HG02938 (cell line): ENCODE results near the gene PSMD1.
"Not testable (repeated sequence)": the region's sequence is repeated elsewhere in the genome, so short reads cannot be mapped to it uniquely, and the experiment has no call there.

Experiments used
- ATAC-seq: cut with Tn5 transposase; IDR thresholded peaks from one replicate; pipeline ENCODE4 v1.9.1; 2021; ENCODE audit warnings: mild to moderate bottlenecking, moderate library complexity; ENCODE audit not compliant: unreplicated experiment

Gene PSMD1

GRCh38 chr2:231056453-231057416 lies at the start of gene PSMD1:
Gene PSMD1, plus strand, starts transcription at chr2:231056867. Its CDS starts 159 bp downstream, at chr2:231057026.
- peak; percentile 68 for ATAC-seq

- no peak for ATAC-seq
These were observed 49.2 kb upstream of the PSMD1 start for GRCh38 chr2:231007286-231008098.

DNA sequence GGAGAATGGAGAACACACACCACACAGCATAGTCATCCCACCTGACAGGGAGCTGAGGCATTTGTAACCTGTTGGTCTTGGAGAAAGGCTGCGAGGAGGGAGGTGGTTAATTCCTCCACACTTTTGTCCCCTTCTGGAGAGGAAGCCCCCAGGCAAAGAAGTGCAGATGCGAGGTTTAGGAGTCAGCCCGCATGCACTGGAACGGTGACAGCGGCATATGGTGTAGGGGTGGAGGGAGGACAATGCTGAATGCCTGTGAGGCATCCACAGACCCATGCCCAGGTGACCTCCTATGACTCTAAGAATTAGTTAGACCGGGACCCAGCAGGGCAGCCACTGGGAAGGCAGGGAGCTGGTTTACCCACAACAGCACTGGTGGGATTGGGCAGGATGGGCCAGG lies 48.5 kb upstream of the PSMD1 start:
- no peak for ATAC-seq

DNA sequence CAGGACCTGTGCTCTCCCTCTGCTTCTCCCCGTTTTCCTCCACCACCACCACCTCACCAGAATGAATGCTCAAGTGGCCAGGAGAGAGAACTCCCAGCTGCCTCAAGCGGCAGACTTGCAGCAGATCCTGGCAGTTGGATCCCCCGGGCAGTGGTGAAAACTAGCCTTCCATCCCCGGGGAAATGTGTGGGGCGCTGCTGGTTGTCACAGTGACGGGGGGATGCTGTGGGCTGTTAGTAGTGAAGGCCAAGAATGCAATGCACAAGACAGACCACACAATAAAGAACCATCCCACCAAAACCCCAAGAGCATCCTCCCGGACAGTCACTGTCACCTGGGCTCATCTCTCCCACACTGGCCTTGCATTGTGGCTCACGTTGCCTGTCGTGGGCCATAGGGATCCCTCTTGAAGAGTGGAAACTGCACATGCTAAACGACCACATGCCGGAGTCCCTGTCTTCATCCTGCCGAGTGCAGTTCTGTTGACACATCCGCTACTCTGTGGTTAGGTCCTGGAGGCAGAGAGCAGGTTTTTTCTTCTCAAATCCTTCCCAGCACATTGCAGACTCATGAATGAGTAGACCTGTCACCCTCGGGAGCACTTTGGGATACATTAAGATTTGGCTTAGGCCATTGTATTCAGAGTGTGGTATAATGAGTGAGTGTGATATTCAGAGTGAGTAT lies 47.3 kb upstream of the PSMD1 start:
- ATAC-seq, result no peak

GRCh38 chr2:231010201-231010730 lies 46.4 kb upstream of the PSMD1 start:
- no peak for ATAC-seq

GRCh38 chr2:231011526-231011925 lies 45.1 kb upstream of the PSMD1 start:
- ATAC-seq, result no peak

DNA sequence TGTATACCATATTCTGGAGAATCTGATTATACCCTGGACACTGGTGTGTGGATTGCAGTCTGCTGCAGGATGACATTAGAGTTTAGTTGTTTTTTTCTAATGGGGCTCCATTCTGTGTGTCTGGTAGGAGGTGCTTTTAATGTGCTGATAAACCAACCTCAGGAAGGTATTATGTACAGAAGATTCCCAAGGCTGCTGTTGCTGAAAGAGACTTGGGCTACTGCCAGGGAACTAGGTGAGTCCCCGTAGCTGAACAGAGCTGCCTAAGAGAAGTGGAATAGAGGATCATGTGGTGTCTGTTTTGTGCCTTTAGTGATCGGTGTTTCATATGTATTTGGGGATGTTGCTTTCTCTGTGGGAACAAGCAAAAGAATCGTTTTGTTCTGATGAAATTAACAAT lies 44.2 kb upstream of the PSMD1 start:
- ATAC-seq, result no peak

DNA sequence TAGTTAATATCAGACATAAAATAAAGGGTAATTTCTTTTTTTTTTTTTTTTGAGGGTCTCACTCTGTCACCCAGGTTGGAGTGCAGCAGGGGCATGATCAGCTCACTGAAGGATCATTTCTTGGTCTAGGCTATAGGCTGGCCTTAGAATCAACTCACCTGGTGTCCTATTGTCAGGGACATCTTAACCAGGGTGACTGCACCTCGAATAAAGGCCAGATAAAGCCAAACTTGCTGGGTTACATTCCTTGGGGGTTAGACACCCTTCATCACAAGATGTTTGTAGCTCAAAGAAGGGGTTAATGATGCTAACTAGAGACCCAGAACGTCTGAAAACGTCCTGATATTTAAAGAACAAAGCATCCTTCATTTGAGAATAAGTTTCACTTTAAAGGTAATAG lies 42.8 kb upstream of the PSMD1 start:
- no peak for ATAC-seq

DNA sequence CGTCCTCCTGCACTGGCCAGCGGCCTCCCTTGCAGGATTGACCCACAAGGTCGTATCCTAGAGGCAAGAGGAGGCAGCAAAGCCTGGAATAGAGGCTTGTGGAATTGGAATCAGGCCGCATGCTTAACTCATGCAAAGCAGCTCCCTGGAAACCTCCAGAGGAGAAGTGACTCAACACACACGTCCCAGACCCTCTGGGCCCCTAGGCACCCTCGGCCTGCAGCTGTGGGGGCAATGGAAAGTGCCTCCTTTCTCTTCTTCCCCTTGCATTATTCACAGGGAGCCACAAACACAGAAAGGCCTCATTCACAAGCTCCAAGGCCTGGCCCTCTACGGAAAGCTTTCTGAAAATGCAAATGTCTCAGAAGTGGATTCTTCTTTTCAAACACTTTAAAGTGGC lies 41.2 kb upstream of the PSMD1 start:
- no peak for ATAC-seq

DNA sequence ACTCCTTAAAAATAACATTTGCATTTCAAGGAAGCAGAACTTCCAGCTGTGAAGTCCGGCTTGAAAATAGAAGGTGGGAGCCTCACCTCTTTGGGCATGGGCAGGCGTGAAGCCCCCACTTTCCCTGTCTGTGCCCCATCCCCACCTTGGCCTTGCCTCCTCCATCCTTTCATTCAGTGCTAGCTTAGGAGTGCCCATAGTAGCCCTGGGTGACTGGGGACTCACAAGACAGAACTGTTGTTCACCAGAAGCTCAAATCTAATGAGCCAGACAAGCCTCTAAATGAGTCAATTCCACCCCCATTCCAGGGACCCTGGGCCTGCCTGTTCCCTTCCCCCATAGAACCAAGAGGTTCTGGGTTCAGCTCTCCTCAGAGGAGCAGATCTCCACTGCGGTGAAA lies 40.7 kb upstream of the PSMD1 start:
- no peak for ATAC-seq

GRCh38 chr2:231016566-231017230 lies 40.0 kb upstream of the PSMD1 start:
- ATAC-seq, result no peak

DNA sequence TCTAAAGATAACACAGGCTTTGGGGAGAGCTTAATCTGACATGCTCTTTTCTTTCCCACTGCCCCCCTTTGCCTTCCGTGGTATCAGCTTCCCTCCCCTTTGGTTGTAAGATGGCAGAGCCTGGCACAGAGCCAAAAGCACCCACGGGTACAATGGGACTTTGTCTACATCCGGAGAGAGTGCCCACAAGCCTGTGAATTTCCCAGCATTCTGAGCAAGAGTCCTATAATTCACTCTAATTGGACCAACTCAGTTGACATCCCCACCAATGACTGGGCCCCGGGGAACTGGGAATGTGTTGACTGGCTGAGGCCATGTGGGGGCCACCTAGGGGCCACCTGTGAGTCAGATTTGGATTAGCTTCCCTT lies 39.5 kb upstream of the PSMD1 start:
- ATAC-seq, result no peak

DNA sequence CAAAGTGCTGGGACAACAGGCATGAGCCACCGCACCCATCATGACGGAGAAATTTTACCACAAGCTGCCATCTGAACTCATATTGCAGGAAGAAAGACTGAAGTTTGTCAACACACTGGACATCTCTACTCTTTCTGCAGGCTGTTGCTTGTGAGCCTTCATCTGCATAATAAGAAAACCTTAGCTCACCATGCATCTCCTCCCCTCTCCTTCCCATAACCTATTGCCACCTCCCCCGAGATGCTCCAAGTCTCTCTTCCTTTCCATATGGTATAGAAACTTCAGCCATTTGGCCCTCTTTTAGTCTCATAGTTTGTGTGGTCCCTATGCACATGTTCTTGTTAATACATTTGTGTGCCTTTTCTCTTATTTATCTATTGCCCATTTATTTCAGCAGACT lies 38.5 kb upstream of the PSMD1 start:
- no peak for ATAC-seq

- ATAC-seq, result not testable (repeated sequence)
These were observed 31.6 kb upstream of the PSMD1 start for GRCh38 chr2:231025059-231025458.

- ATAC-seq, result no peak
These were observed 27.8 kb upstream of the PSMD1 start for GRCh38 chr2:231028889-231029288.

GRCh38 chr2:231029563-231029962 lies 27.1 kb upstream of the PSMD1 start:
- ATAC-seq, result no peak

DNA sequence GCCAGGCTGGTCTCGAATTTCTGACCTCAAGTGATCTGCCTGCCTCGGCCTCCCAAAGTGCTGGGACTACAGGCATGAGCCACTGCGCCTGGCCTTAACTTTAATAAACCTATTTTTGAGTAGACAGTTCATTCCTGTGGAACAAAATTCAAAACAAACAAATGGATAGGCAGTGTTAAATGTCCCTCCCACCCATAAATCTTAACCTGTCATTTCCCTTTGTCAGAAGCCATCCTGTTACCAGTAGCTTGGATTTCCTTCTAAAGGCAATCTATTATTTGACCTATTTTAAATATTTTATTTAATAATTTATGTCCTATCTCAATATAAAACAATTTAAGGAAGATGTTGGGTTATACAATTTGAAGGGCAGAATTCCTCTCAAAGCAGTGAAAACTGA lies 25.9 kb upstream of the PSMD1 start:
- ATAC-seq, result no peak

- ATAC-seq, result no peak
These were observed 24.0 kb upstream of the PSMD1 start for GRCh38 chr2:231032575-231033140.

DNA sequence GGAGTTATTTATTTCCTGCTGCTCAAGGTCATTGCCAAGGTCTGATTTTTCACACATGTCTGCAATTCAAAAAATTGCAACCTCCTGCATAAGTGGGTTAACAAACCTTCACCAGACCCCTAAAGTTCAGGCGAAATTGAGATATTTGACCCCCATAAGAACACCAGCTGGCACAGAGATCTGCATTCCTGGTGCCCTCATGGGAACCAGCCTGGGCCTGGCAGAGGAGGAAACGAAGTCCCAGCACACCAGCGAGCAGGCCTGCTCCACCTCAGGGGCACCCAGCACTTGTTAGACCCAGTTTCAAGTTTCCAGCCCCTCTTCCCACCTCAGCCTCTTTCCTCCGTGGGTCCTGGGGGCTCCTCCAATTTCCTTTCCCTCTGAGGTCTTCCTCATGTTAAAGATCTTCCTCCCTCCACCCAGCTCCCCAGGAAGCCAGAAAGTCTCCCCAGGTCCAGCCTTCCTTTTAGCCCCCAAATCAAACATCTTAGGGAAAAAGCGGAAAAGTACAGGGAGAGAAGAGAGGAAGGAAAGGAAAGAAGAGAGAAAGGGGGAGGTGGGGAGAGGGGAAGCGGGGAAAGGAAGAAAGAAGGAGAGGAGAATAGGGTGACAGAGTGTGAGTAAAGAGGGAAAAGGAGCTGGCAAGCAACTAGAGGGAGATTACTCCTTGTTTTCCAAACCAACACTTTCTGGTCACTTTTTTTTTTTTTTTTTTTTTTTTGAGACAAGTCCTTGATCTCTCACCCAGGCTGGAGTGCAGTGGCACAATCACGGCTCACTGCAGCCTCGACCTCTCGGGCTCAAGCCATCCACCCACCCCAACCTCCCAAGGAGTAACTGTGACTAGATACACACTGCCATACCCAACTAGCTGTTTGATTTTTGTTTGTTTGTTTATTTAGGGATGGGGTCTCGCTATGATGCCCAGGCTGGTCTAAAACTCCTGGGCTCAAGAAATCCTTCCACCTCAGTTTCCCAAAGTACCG lies 23.2 kb upstream of the PSMD1 start:
- ATAC-seq, result no peak
